ENCODE data around the gene THADA.

The THADA gene

DNA sequence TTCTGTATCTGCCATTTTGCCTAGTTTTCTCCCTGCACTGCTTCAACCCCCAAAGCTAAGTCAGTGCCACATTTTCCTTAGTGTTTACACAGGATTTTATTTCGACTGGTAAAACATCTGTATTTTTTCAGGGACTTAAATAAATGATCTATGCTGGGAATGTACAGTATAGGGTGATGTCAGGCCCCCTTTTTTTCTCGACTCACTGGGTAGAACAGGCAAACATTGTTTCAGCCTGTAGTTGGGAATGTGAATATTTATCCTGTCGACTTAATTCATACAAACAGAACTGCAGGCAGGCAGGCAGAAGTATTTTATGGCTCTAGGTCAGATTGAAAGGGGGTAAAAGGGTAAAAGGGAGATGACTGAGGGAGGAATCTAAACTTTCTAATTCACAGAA lies 245.9 kb downstream of the THADA start:
- no peak for DNase-seq (ENCODE audit: low read depth)

DNA sequence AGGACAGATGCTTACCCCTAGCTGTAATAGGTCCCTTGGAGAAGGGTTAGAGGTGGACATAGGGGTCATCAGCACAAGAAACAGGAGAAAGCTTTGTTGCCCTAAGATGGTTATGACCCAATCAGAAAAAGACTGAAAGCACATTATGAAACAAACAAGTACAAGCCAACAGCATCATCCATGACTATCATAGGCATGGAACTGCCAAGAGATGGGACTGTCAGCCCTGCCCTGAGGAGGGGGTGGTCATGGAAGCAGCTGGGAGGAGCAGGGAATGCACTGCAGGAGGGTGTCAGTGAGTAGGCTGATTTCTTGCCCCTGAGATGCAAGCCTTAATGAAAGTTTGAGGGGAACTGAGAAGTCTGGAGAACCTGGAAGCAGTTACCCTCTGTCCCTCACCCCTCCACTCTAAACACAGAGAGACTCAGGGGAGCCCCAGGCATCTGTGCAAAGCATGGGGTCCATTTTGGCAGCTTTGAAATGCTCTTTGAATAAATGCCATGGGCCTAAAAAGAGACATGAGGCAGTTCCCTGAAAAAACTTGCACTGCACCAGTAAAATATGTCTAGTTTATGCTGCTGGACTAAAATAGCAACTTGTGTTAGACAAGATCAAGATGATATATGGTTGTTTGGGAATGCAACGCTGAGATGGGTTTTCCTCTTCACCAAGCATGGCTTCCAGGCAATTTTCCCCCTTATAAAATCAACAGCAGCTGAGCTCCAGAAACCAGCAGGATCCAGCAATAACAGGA lies 246.8 kb downstream of the THADA start:
- no peak for DNase-seq (ENCODE audit: low read depth)

DNA sequence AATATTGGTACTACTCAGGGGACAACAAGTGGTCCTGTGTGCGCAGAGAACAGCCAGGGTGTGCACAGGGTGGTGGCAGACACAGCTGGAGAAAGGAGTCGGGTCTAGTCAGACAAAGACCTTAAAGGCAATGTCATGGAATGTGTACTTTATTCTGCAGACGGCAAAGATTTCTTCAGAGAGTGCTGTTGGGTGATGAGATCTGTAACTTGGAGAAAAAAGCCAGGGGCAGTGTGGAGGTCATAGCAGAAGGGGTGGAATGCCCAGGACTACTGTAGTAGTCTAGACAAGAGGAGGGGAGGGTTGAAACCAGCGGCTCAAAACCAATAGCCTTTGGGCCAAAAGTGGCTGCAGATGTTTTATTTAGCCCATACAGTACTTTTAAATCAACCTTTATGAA lies 248.1 kb downstream of the THADA start:
- DNase-seq (ENCODE audit: low read depth), result no peak

DNA sequence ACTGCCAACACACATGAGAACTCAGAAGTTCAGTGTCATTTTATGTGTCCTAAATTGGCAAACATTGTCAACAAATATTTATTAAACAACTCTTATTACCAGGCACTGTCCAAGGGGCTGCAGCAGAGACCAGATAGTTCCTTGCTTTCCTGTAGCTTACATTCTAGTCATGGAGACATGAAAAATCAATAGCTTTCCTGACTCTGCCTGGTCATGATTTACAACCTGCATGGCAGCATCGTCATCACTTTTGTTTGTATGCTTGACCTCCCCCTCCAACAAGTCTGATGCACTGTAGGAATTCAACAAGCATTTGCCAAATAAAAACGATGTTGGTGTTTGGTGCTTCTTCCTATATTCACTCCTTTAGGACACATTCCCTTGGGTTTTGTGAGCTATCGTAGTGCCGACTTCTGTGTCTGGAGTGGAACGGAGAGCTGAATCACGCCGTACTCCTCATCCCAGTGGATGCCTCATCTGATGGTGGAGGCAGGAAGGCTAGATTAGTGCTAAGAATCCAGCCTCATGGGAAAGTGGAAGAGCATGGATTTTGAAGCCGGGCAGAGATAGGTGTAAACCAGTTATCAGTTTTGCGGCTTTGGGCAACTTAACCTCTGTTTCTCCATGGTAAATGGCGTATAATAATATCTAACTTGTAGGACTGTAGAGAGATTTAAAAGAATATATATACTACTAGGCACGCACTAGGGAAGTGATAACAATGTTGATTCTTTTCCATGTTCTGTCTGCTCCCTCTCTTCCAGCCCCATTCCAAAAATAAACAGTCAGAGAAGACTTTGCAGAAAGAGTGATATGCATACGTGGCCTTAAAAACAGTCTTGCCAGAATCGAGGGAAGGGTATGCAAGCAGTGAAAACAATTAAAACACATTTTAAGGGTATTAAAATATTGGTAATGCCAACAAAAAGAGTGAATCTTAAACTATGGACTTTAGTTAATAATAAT lies 249.0 kb downstream of the THADA start:
- no peak for DNase-seq (ENCODE audit: low read depth)

DNA sequence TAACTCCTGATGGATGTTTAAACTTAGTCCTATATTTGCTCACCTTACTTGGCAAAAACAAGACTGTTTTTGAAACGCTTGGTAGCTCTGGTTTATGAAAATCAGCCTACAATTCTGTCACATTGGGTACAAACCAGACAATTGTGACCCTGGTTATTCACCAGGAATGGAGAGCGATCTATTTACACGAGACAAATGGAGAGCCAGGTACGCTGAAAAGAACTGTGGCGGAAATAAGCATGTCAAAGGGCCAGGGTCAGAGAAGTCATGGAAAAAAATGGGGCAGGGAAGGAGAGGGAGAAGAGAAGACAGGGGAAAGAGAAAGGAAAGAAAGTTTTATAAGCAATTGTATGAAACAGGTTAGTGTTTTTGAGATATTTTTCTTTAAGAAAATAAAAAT lies 250.0 kb downstream of the THADA start:
- no peak for DNase-seq (ENCODE audit: low read depth)

DNA sequence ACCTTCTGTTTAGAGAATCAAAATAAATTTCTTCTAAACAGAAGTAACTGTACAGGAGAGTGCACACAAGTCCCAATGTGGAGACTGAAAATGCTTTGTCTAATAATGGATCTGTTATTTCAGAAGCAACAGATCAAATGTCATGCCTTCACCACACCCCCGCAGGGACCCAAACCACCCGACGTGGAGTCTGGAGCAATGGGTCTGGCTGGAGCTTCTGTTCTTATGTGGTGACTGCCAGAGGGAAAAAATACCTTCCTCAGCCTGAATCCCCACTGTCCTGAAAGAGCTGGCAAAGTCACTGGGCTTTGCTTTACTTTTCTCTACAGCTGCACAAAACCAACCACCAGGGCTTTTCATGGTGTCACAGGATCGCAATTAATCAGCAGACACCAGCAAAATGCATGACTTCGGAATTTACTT lies 250.4 kb downstream of the THADA start:
- DNase-seq (ENCODE audit: low read depth), result no peak

DNA sequence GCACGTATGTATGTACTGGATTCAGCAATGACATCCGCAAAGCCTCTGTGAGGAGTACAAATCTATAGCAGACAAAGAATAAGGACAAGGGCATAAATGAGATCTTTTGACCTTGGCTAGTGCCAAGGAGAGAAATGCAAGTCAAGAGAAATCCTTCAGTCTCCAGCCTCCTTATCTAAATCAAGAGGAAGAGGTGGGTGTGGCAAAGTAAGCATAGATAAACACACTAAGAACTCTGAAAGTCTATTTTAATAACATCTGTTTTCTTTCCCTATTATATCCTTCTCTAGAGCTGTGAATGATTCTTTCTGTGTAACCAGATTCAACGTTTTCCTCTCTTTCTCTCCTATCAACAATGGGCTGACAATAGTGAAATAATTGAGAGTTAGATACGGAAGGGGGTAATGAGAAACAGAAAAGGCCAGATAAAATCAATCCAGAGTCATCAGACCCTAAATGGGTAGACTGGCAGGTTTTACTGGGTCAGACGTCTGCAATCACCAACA lies 250.9 kb downstream of the THADA start:
- DNase-seq (ENCODE audit: low read depth), result no peak

DNA sequence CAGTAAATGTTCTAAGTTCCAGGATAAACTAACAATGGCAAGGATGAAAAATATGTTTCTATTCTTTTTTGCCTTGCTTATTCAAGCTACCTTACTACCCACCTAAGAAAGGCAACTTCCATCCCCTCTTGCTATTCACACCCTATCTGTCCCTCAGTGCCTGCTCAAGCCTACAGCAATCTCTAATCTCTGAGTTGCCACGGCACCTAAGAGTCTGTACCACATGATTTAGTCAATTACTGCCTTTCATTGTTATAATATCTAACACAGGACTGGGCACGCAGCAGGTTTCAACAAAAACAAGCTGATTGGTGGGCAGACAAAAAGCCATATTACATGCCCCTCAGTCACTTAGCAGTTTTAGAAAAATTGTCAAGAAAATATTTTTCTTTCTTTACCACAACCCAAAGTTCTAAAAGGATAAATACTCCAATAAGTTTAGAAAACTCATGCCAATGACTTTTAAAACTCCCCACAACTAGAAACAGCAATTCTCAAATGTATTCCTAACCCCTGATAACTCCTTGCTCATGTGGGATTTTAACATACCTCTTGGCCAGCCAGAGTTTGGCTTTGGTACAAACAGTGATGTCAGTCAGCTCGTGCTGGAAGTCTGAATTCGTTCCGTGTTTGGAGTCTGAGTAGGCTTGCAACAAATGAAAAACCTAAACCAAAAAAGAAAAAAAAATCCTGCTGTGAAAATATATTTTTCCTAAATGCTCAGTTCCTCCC lies 252.1 kb downstream of the THADA start:
- no peak for DNase-seq (ENCODE audit: low read depth)

DNA sequence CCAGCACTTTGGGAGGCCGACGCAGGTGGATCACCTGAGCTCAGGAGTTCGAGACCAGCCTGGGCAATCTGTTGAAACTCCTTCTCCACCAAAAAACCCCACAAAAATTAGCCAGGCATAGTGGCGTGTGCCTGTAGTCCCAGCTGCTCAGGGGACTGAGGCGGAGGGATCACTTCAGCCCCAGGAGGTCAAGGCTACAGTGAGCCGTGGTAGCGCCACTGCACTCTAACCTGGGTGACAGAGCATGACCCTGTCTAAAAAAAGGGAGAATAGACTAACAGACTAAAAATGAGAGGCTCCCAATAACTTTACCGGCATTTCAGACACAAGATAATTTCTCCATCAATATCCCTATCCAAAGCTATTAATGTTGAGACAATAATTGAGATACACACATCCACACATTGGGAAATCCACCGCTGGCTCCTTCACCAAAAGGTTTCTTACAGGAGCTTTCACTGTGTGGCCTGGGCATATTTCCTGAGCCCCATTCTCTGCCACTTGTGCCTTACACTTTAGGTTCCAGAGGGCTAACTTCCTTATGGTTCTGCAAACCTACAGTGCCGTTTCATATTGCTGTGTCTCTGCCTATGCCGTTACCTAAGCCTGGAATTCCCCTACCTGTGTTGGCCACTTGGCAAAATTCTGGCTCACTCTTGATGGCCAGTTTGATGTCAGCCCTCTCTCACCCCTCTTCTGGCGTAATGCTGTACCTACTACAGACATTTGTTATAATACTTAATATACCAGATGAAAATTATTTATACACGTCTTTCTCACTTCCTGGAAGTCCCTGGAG lies 253.7 kb downstream of the THADA start:
- DNase-seq (ENCODE audit: low read depth), result no peak

DNA sequence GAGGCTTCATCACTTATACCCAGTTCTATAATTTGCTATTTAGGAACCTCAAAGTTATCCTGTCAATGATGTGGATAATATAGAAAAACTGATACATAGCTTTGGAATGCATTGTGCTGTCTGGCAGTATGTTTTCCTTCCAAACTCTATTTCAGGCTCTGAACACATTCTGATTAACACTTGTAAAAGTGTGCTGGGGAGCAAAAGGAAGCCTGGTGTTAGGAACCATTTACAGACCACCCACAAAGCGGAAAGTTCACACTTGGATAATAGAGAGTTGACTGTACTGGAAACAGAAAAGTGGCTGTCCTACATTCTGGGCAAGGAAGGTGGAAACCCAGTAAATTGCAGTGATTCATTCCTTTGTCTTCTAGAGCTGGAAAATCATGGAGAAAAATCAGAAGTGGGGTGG lies 254.9 kb downstream of the THADA start:
- DNase-seq (ENCODE audit: low read depth), result no peak

DNA sequence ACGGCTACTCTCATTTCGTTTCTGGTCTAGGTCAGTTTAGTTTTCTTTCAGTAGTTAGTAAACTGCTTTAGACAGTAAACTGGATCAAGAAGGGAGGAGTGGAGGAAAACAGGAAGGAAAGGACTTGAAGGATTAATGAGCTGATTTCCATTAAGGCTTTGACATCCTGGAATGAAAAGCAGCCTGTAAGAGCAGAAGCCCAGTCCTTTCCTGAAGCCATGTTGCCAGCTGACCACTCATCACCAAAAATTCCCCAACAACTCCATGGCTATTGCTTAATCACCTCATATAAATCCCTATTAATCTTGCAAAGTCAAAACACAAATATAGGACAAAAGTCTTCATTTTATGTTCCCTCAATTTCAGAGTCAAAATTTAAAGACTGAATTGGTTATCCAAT lies 255.8 kb downstream of the THADA start:
- no peak for DNase-seq (ENCODE audit: low read depth)

DNA sequence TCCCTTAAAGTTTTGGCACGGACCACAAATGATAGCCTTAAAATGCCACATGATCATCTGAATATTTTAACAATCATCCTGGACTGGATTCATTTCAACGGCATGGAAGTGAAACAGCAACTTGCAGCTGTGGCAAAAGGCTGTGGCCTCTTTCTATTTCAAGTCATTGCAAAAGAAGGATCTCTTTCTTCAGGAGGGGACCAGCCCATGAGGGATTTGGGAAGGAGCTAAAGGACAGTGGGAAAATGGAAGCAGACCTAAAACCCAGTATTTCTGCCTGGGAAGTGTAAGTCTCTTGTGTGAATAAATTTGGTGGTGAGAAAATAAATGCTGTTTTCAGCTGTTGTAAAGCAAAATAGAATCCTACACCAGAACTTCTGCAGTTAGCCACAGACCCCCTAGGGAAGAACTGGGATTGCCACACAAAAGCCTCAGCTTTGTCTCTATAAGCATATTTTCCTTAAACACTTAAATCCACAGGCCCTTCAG lies 262.1 kb downstream of the THADA start:
- no peak for DNase-seq (ENCODE audit: low read depth)

DNA sequence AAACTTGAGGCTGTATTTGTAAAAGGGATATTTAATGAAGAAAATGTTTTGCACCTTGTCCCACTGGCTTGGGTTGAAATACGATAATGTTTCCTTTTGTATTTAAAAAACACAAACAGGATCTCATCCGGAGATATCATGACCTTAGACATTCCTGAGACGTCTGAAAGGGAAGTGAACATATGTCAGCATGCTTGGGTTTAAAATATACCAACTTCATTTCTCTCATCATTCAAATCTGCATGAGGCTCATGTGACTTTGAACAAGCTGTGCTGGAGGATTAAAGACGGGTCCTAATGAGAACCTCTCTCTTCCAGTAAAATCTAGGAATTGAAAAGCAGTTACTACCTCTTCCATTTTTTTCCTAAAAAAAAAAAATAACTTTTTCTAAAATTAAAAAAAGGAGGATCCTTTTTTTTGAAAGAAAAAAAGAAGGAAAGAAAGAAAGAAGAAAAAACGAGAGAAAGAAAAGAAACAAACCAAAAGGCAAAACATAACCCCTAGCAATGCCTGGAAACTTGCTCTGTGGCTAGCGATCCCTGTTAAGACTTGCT lies 262.7 kb downstream of the THADA start:
- DNase-seq (ENCODE audit: low read depth), result no peak

DNA sequence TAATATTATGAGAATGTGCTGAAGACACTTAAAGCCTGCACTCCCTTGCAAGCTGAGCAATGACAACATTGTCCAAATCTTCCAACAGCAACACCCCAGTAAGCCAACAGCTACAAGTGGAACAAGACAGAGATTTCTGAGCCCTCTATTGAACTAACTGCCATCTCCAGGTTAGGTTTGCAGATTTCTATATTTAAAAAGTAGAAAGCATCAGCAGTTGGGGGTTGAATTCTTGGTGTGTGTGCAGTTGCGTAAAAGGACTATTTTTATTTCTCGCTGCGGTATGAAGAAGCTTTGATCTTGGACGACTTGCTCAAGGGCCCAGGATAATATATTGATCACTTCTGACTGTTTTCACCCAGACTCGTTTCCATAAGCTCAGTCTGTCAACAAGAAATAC lies 263.2 kb downstream of the THADA start:
- DNase-seq (ENCODE audit: low read depth), result no peak

DNA sequence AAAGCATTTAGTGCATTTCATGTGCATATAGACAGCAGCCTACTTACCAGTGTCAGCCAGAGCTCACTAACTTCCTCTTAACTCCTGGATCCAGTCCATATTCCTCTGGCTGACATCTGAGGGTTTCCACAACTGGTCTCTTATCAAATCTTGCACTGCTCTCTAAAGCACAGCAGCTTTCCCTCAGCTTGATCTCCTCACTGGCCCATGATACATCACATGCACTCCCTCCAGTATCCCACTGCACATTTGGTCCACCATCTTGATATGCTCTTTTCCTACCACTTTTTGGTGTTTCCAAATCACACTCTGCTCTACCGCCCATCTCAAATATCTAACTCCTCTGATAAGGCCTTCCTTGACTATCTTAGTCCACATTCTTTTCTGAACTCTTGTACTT lies 264.4 kb downstream of the THADA start:
- no peak for DNase-seq (ENCODE audit: low read depth)

DNA sequence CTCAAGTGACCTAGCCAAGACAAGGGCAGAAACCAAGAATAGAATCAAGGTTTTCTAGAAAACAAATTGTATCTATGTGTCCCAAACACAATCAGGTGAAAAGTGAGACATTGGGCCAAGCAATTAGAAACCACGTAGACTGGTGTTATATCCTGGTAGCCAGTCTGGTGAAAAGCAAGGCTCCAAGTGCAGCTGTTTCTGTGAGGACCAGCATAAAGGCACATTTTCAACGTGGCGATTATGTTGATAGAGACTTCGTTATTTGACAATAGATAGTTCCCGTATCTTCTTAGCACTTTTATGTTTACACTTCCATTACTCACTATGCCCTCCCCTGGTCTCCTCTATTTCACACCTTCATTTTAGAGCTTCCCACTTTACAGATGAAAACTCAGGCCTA lies 266.2 kb downstream of the THADA start:
- DNase-seq (ENCODE audit: low read depth), result no peak

DNA sequence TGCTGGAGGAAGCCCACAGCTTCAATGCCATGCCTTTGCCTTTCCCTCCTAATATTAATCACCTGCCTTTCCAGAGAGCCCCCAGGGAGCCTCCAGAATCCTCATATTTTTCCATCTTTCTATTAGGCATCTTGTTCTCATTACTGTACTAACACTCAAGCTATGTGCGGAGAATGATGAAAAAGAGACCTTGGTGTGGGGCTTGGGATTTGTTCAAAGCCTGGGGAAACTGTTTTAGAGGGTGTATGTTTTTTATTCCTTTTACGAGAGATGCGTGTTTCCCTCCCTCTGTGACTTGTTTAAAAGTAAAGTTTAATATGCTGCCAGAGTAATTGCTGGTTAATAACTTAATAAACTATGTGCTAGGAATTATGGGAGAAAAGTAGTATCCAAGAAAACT lies 267.0 kb downstream of the THADA start:
- no peak for DNase-seq (ENCODE audit: low read depth)

DNA sequence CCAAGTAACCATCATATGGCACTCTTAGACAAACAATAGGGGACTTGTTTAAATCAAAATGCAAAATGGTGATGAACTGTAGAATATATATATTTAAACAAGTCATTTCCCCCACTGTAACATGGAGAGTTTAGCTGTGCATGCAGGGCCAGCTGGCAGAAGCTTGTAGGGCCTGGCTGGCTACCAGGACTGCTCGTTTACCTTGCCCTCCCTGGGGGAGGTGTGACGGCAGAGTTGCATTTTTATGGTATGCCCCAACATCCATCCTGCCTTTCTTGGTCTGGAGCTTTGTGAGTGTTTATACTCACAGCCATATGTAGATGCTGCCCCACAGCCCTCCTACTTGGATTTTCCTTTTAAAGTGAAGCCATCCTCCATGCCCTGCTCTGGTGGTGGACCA lies 267.7 kb downstream of the THADA start:
- DNase-seq (ENCODE audit: low read depth), result no peak

DNA sequence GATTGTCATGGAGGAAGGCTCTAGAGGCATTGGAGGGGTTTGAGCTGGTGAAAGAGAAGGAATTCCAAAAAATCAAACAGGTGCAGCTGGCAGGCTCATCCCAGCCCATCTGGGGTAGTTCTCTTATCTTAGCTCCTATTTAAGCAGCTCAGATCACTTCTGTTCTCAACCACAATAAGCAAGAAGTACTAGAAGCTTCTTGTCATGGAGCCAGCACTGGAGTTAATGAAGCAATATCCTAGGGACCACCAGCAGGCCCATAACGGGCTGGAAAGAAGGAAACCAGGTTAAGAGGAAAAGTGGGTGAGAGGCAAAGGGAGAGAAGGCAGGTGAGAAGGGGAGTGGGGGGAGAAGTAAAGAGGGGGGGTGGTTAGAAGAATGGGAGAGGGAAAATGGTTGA lies 268.7 kb downstream of the THADA start:
- no peak for DNase-seq (ENCODE audit: low read depth)

DNA sequence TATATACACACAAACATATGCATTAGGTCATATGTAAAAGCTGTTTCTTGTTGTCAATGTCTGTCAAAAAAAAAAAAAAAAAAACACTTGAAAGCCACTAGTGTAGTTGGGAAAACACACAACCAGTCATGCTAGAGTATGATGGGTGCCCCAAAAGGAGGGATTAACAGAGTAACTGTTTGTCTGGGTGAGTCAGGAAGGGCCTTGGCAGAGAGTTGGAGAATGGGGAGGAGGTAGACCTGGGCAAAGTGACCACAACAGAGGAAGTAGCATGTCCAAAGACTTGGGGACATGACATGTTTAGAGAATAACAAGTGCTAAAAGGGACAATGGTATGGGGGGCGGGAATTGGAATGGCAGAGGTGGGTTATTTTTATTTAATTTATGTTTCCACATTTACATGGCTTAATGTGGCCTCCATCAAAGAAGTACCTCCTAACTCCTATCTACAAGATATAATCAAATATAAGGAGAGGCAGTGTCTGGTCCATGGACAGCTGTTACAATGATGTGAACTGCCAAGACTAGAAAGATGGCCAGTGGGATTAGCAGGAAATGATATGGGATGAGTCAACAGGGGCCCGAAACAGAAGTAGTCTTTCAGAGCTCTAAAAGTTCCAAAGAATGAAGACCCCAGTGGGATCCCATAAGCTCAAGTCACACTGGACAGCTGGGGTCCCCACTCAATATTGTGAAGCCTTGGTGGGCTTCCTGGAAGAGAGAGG lies 269.6 kb downstream of the THADA start:
- DNase-seq (ENCODE audit: low read depth), result no peak

Data from stimulated activated CD8-positive, alpha-beta memory T cell treated with anti-CD3 and anti-CD28 coated beads, Interleukin-12 subunit alpha, Interleukin-12 subunit beta, amount 100 ng/mL, for 1 hour (primary cell).